Measurements from ENCODE around the gene RNF223.

GRCh38 chr1:1115786-1116700 lies 41.9 kb upstream of the RNF223 start, which contains the start of gene C1orf159:
- TF ChIP-seq, protein P1, sequence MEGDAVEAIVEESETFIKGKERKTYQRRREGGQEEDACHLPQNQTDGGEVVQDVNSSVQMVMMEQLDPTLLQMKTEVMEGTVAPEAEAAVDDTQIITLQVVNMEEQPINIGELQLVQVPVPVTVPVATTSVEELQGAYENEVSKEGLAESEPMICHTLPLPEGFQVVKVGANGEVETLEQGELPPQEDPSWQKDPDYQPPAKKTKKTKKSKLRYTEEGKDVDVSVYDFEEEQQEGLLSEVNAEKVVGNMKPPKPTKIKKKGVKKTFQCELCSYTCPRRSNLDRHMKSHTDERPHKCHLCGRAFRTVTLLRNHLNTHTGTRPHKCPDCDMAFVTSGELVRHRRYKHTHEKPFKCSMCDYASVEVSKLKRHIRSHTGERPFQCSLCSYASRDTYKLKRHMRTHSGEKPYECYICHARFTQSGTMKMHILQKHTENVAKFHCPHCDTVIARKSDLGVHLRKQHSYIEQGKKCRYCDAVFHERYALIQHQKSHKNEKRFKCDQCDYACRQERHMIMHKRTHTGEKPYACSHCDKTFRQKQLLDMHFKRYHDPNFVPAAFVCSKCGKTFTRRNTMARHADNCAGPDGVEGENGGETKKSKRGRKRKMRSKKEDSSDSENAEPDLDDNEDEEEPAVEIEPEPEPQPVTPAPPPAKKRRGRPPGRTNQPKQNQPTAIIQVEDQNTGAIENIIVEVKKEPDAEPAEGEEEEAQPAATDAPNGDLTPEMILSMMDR (IDR thresholded peaks at IDR 0.05 in 2 of 3, conservative IDR thresholded peaks at IDR 0.05 in 1 of 3; ENCODE audit: borderline replicate concordance in 1 of 3, insufficient read depth in 1 of 3, low read depth in 2 of 3, low read length in 2 of 3), result no peak
- TF ChIP-seq POLR2A (IDR thresholded peaks at IDR 0.05; ENCODE audit: borderline replicate concordance, extremely low read depth, insufficient read depth, insufficient read length) (no peak), ZNF274 (IDR thresholded peaks at IDR 0.05; ENCODE audit: low read depth, low read length) (no peak), ZBTB33 (IDR thresholded peaks at IDR 0.05; ENCODE audit: extremely low read depth, insufficient replicate concordance, low read length) (peak; percentile 88), ELF1 (IDR thresholded peaks at IDR 0.05; ENCODE audit: borderline replicate concordance, low read depth) (no peak), EZH2phosphoT487 (IDR thresholded peaks at IDR 0.05; ENCODE audit: borderline replicate concordance) (no peak), POLR2AphosphoS5 (IDR thresholded peaks at IDR 0.05; ENCODE audit: low read depth, low read length) (0 out of 2 replicates have a peak, but pooled peaks have one; percentile 16), CBX3 (IDR thresholded peaks at IDR 0.05; ENCODE audit: low read depth) (no peak), SIN3A (IDR thresholded peaks at IDR 0.05; ENCODE audit: low read depth) (no peak; the same call in none of the 2 replicates), REST (IDR thresholded peaks at IDR 0.05; ENCODE audit: low read depth) (no peak), SRF (IDR thresholded peaks at IDR 0.05; ENCODE audit: low read depth) (no peak), JUND (IDR thresholded peaks at IDR 0.05) (no peak), EZH2 (IDR thresholded peaks at IDR 0.05) (no peak)
